Measurements from ENCODE around the gene DEFB123. TPM values are rescaled to one million over a fixed set of nuclear protein-coding genes. Genes with fewer than 3 reads are reported as not detected.

DEFB123 gene
- polyA plus RNA-seq, 1 donor from 2014 or later, result not detected

DNA sequence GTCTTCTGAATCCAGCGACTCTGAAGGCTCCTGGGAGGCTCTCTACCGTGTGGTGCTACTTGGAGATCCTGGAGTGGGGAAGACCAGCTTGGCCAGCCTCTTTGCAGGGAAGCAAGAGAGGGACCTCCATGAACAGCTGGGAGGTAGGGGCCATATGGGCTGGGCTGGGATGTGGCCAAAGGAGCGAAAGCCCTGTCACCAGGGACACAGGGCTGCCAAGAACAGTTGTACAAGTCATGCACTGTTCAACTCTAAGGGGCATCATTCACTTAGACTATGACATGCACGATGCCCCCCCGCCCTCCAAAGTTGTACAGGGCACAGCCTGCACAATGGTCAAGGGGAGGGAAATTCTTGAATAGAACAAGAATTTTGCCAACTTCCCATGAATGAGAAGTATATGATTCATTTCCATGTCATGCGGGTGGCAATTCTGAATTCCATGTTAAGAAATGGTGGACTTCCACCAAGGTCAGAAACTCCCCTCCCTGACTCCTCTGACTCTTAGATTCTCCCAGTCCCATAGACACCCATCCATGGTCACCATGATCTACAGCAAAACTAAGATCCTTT, 36.3 kb downstream of the DEFB123 start:
- Histone ChIP-seq H3K27me3 (ENCODE audit: insufficient read depth, low read depth, low read length) (no peaks in the 10 kb centered on the region), H3K9me3 (ENCODE audit: low read length) (peaks cover 11% of the 10 kb centered on the region), H3K4me3 (ENCODE audit: low read length) (no peak overlapping the region)

DNA sequence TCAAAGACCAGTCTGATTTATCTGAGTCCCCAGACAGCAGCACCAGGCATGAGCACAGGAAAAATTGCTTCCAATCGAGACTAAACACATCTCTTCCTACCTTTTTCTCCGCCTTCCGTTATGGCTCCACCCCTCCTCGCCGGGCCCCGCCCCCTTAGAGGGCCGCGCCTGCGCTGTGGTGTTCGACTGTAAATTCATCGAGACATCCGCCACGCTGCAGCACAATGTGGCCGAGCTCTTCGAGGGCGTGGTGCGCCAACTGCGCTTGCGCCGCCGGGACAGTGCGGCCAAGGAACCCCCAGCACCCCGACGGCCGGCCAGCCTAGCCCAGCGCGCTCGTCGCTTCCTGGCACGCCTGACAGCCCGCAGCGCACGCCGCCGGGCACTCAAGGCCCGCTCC, 43.6 kb downstream of the DEFB123 start:
- H3K9me2 ChIP-seq (ENCODE audit: insufficient read depth, low read length), result no peaks in the 10 kb centered on the region
- no peak overlapping the region for H3K9ac ChIP-seq (ENCODE audit: low read length)
- no peaks in the 10 kb centered on the region for H3K36me3 ChIP-seq (ENCODE audit: insufficient read depth, low read length)
- H3K9me3 ChIP-seq (ENCODE audit: low read length), result peaks cover 5% of the 10 kb centered on the region
- H3F3A ChIP-seq (ENCODE audit: insufficient read depth, low read length, poor library complexity, severe bottlenecking), result no peaks in the 10 kb centered on the region
- no peak overlapping the region for H3K27ac ChIP-seq (ENCODE audit: low read length)
- H4K20me1 ChIP-seq (ENCODE audit: insufficient read depth), result no peaks in the 10 kb centered on the region
- H3K79me2 ChIP-seq (replicated peaks; ENCODE audit: insufficient read depth, low read length), result no peaks in the 10 kb centered on the region
- H3K4me3 ChIP-seq (ENCODE audit: low read length), result no peak overlapping the region
- H3K4me2 ChIP-seq (ENCODE audit: low read length), result no peak overlapping the region
- no peak overlapping the region for H2AFZ ChIP-seq (ENCODE audit: low read depth, low read length)
- H3K27me3 ChIP-seq (ENCODE audit: insufficient read depth, low read depth, low read length), result no peaks in the 10 kb centered on the region
- TF ChIP-seq MXI1 (conservative IDR thresholded peaks at IDR 0.05; ENCODE audit: poor library complexity, severe bottlenecking) (no peak), EZH2 (IDR thresholded peaks at IDR 0.05; ENCODE audit: borderline replicate concordance, insufficient read depth, low read length, poor library complexity, severe bottlenecking) (no peak), RAD21 (conservative IDR thresholded peaks at IDR 0.05) (no peak)

More for the DNA sequence above, 36.3 kb downstream of the DEFB123 start:
- H3K9ac ChIP-seq (ENCODE audit: low read length), result no peak overlapping the region
- no peaks in the 10 kb centered on the region for H3F3A ChIP-seq (ENCODE audit: insufficient read depth, low read length, poor library complexity, severe bottlenecking)
- no peaks in the 10 kb centered on the region for H3K36me3 ChIP-seq (ENCODE audit: insufficient read depth, low read length)
- no peaks in the 10 kb centered on the region for H3K9me2 ChIP-seq (ENCODE audit: insufficient read depth, low read length)
- H3K79me2 ChIP-seq (replicated peaks; ENCODE audit: insufficient read depth, low read length), result no peaks in the 10 kb centered on the region
- H3K27ac ChIP-seq (ENCODE audit: low read length), result no peak overlapping the region
- no peaks in the 10 kb centered on the region for H4K20me1 ChIP-seq (ENCODE audit: insufficient read depth)
- no peak overlapping the region for H3K4me2 ChIP-seq (ENCODE audit: low read length)
- TF ChIP-seq, protein P1, sequence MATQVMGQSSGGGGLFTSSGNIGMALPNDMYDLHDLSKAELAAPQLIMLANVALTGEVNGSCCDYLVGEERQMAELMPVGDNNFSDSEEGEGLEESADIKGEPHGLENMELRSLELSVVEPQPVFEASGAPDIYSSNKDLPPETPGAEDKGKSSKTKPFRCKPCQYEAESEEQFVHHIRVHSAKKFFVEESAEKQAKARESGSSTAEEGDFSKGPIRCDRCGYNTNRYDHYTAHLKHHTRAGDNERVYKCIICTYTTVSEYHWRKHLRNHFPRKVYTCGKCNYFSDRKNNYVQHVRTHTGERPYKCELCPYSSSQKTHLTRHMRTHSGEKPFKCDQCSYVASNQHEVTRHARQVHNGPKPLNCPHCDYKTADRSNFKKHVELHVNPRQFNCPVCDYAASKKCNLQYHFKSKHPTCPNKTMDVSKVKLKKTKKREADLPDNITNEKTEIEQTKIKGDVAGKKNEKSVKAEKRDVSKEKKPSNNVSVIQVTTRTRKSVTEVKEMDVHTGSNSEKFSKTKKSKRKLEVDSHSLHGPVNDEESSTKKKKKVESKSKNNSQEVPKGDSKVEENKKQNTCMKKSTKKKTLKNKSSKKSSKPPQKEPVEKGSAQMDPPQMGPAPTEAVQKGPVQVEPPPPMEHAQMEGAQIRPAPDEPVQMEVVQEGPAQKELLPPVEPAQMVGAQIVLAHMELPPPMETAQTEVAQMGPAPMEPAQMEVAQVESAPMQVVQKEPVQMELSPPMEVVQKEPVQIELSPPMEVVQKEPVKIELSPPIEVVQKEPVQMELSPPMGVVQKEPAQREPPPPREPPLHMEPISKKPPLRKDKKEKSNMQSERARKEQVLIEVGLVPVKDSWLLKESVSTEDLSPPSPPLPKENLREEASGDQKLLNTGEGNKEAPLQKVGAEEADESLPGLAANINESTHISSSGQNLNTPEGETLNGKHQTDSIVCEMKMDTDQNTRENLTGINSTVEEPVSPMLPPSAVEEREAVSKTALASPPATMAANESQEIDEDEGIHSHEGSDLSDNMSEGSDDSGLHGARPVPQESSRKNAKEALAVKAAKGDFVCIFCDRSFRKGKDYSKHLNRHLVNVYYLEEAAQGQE (IDR thresholded peaks at IDR 0.05; ENCODE audit: borderline replicate concordance), result no peak
- no peak for TF ChIP-seq EP300 (conservative IDR thresholded peaks at IDR 0.05; ENCODE audit: poor library complexity, severe bottlenecking)
- no peak for TF ChIP-seq SMC3 (conservative IDR thresholded peaks at IDR 0.05; ENCODE audit: poor library complexity)
- TF ChIP-seq MXI1 (conservative IDR thresholded peaks at IDR 0.05; ENCODE audit: poor library complexity, severe bottlenecking), result no peak
- TF ChIP-seq TAF1 (IDR thresholded peaks at IDR 0.05; ENCODE audit: low read depth), result no peak
- H2AFZ ChIP-seq (ENCODE audit: low read depth, low read length), result no peak overlapping the region

DNA sequence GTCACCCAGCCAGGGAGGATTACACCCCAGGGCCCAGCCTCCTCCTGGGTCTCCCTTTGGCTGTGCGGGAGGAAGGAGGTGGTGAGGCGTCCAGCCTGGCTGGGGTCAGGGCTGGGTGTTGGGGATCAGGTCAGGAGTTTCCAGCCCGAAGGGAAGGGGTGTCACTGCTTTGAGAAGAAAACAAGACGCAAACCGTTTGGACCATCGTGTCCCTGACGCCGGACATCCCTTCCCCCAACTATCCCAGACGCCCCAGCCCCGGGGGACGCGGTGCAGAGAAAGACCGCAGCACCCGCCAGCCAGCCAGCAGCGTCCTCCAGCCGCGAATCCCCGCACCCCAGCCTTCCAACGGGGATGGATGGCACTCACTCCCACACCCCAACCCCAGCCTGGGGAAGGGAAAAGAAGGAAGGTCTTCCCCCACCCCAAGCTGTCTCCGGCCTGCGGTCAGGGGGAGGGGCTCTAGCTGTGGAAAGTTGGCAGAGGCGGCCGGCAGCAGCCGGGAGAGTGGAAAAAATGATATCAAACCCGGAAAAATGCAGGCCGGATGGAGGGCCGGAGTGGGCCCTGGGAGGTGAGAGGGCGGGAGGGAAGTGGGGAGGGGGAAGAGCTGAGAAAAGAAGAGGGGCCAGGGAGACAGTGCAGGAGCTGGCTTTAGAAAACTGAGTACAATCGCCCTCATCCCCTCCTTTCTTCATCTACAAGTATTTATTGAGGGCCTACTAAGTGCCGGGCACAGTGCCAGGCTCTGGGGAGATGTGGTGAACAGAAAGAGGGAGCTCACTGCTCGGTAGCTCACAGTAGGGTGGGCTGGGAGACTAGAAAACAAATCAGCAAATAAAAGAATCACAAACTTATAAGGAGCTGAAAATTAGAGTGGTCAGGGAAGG, 45.3 kb downstream of the DEFB123 start:
- H3K79me2 ChIP-seq (replicated peaks; ENCODE audit: insufficient read depth, low read length), result no peaks in the 10 kb centered on the region
- no peaks in the 10 kb centered on the region for H3F3A ChIP-seq (ENCODE audit: insufficient read depth, low read length, poor library complexity, severe bottlenecking)
- no peak for TF ChIP-seq MXI1 (conservative IDR thresholded peaks at IDR 0.05; ENCODE audit: poor library complexity, severe bottlenecking)
- TF ChIP-seq, protein P1 (IDR thresholded peaks at IDR 0.05; ENCODE audit: borderline replicate concordance), result no peak
- no peaks in the 10 kb centered on the region for H4K20me1 ChIP-seq (ENCODE audit: insufficient read depth)
- H3K9me3 ChIP-seq (ENCODE audit: low read length), result peaks cover 5% of the 10 kb centered on the region
- H3K9ac ChIP-seq (ENCODE audit: low read length), result no peak overlapping the region
- H3K4me2 ChIP-seq (ENCODE audit: low read length), result no peak overlapping the region
- H3K27me3 ChIP-seq (ENCODE audit: insufficient read depth, low read depth, low read length), result no peaks in the 10 kb centered on the region
- no peak overlapping the region for H2AFZ ChIP-seq (ENCODE audit: low read depth, low read length)
- H3K27ac ChIP-seq (ENCODE audit: low read length), result no peak overlapping the region
- H3K9me2 ChIP-seq (ENCODE audit: insufficient read depth, low read length), result no peaks in the 10 kb centered on the region
- no peaks in the 10 kb centered on the region for H3K36me3 ChIP-seq (ENCODE audit: insufficient read depth, low read length)
- no peak overlapping the region for H3K4me3 ChIP-seq (ENCODE audit: low read length)
